Nephron (organoid): ENCODE measurements around the gene CHRNA7.
A peak's percentile ranks its signal among the peaks of the same experiment; 100 is the strongest.

Experiments used
- H3K27ac Mint-ChIP-seq, 3 experiments: 2 replicates each; pipeline ENCODE4 v1.8.0; 2020; ENCODE audit warnings: mixed read lengths in 3 of 3, mild to moderate bottlenecking in 2 of 3, moderate library complexity in 1 of 3
- H3K27me3 Mint-ChIP-seq: 2 replicates; pipeline ENCODE4 v1.8.0; 2021; ENCODE audit warnings: low read depth, mild to moderate bottlenecking, moderate library complexity, mixed read lengths
- H3K36me3 Mint-ChIP-seq: 2 replicates; pipeline ENCODE4 v1.8.0; 2020; ENCODE audit warnings: low read depth, mixed read lengths
- H3K4me1 Mint-ChIP-seq: 2 replicates; pipeline ENCODE4 v1.8.0; 2020; ENCODE audit warnings: mixed read lengths
- H3K4me3 Mint-ChIP-seq, 3 experiments: 2 replicates each; pipeline ENCODE4 v1.8.0; 2020; ENCODE audit warnings: mild to moderate bottlenecking in 3 of 3, mixed read lengths in 3 of 3, moderate library complexity in 2 of 3
- H3K9me3 Mint-ChIP-seq: 2 replicates; pipeline ENCODE4 v1.8.0; 2020; ENCODE audit warnings: mixed read lengths
- TF ChIP-seq, protein P1 (sequence below), 3 experiments: fragments of 200-600 bp; sonication (generic); IDR thresholded peaks; one replicate each; pipeline ENCODE4 v1.5.0; 2021; ENCODE audit warnings: antibody characterized with exemption in 3 of 3; ENCODE audit not compliant: unreplicated experiment in 3 of 3

CHRNA7 gene

DNA sequence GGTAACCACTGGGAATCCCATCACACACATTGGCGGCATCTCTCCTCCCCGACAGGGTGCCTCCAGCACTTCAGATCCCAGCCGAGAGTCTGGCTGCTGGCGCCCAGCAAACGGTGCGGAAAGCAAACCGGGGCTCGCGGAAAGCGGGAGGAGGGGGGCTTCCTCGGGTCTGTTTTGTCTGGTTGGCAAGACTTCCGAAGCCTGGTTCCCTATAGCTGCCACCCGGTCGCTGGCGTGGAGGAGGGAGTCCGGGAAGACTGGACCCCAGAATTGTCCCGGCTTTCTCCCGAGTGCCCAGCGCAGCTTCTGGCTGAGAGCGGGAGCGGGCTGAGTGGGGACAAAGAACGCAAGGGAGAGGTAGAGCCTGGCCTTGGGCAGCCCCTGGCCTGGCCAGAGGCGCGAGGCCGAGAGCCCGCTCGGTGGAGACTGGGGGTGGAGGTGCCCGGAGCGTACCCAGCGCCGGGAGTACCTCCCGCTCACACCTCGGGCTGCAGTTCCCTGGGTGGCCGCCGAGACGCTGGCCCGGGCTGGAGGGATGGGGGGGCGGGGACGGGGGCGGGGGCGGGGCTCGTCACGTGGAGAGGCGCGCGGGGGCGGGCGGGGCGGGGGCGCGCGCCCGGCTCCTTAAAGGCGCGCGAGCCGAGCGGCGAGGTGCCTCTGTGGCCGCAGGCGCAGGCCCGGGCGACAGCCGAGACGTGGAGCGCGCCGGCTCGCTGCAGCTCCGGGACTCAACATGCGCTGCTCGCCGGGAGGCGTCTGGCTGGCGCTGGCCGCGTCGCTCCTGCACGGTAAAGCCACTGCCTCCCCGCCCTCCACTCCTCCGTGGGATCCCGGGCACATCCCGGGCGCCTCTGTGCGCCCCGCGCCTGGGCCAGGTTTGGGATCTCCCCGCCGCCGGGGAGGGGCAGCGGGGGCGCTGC, at the start of gene CHRNA7:
TSS of gene CHRNA7 (plus strand) at position 654 of the 920 bp plus-strand sequence. CDS start at position 734, 80 bp downstream.
- Mint-ChIP-seq H3K27me3 (peaks cover 31% of the 10 kb centered on the region), H3K36me3 (no peaks in the 10 kb centered on the region), H3K4me3 (peak within 1 kb of the TSS; percentile 85 to 89 (median 87)), H3K4me1 (peaks cover 28% of the 10 kb centered on the region), H3K27ac (peak within 1 kb of the TSS; percentile 48 to 58 (median 50)), H3K9me3 (no peaks in the 10 kb centered on the region)
- TF ChIP-seq, protein P1, sequence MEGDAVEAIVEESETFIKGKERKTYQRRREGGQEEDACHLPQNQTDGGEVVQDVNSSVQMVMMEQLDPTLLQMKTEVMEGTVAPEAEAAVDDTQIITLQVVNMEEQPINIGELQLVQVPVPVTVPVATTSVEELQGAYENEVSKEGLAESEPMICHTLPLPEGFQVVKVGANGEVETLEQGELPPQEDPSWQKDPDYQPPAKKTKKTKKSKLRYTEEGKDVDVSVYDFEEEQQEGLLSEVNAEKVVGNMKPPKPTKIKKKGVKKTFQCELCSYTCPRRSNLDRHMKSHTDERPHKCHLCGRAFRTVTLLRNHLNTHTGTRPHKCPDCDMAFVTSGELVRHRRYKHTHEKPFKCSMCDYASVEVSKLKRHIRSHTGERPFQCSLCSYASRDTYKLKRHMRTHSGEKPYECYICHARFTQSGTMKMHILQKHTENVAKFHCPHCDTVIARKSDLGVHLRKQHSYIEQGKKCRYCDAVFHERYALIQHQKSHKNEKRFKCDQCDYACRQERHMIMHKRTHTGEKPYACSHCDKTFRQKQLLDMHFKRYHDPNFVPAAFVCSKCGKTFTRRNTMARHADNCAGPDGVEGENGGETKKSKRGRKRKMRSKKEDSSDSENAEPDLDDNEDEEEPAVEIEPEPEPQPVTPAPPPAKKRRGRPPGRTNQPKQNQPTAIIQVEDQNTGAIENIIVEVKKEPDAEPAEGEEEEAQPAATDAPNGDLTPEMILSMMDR (IDR thresholded peaks at IDR 0.05; ENCODE audit: unreplicated experiment in 3 of 3): peak; percentile 29 to 54 (median 47)

DNA sequence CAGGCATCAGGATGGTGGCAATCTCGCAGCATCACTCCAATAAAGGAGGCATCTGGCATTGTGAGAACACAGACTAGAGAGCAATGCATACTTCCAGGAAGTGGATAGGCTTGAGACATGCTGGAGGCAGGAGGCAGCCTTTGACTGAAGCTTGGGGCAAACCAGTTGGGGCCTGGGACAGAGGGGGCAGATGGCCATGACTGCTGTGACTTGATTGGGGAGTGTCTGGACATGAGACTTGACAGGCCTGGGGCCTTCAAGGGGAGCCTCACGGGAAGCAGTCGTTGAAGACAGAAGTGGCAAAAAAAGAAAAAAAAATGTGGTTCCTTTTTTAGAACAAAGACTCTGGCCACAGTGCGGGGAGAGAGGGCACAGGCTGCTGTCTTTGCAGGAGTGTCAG, 44.7 kb upstream of the CHRNA7 start:
- H3K36me3 Mint-ChIP-seq: no peaks in the 10 kb centered on the region

DNA sequence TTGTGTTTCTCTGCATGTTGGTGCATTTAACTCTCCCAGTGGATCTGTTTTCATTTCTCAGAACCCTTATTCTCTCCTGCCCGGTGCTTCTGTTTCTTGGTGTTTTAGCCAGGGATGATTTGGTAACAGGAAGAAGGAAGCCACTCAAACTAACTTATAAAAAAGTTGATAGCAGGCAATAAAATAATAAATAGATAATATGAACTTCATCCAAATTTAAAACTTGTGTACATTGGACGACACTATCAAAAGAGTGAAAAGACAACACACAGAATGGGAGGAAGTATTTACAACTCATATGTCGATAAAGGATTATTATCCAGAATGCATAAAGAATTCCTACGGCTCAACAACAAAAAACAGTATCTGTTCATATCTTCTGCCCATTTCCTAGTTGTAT, 37.3 kb upstream of the CHRNA7 start:
- H3K27me3 Mint-ChIP-seq: no peaks in the 10 kb centered on the region
- no peak overlapping the region for H3K4me3 Mint-ChIP-seq
- H3K27ac Mint-ChIP-seq: no peak overlapping the region
- no peaks in the 10 kb centered on the region for H3K36me3 Mint-ChIP-seq
- H3K4me1 Mint-ChIP-seq: no peaks in the 10 kb centered on the region
- peaks cover 3% of the 10 kb centered on the region for H3K9me3 Mint-ChIP-seq
- TF ChIP-seq, protein P1 (IDR thresholded peaks at IDR 0.05; ENCODE audit: unreplicated experiment in 3 of 3): no peak

More for the DNA sequence above, 44.7 kb upstream of the CHRNA7 start:
- Mint-ChIP-seq H3K4me1 (no peaks in the 10 kb centered on the region), H3K27ac (no peak overlapping the region), H3K27me3 (no peaks in the 10 kb centered on the region), H3K4me3 (no peak overlapping the region), H3K9me3 (no peaks in the 10 kb centered on the region)
- TF ChIP-seq, protein P1 (IDR thresholded peaks at IDR 0.05; ENCODE audit: unreplicated experiment in 3 of 3): no peak

DNA sequence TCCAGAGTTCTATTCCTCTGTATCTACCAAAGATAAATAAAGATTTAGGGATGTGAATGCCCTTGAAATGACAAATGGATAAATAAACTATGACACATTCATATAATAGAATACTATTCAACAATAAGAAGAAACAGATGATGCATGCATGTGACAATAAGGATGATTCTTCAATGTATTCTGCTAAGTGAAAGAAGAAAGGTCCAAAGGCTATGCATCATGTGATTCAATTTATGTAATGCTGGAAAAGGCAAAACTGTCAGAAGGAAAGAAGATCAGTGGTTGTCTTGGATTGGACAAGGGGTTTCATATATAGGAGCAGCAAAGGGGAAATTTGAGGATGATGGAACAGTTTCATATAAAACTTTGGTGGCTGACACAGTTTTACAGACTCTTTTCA, 32.6 kb upstream of the CHRNA7 start:
- Mint-ChIP-seq H3K27me3 (no peaks in the 10 kb centered on the region), H3K36me3 (no peaks in the 10 kb centered on the region), H3K4me1 (no peaks in the 10 kb centered on the region), H3K27ac (no peak overlapping the region), H3K4me3 (no peak overlapping the region), H3K9me3 (peaks cover 3% of the 10 kb centered on the region)
- TF ChIP-seq, protein P1 (IDR thresholded peaks at IDR 0.05; ENCODE audit: unreplicated experiment in 3 of 3): no peak

DNA sequence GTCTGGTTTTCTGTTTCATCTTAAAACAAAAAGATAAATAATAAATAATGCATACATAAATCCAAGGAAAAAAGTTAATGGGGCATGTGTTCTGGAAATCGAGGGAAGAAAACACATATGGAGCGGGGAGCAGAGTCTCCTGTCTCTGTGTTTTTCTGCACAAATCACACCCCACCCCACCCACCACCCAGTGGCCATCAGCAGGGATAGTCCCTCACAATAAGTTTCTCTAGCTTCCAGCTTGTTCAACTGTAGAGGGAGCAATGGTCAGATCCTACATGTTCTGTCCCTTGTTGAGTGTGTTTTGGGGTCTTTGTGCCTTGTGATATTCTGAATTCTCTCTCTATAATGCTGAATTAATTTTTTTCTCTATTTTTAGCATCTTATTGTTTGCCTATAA, 26.8 kb upstream of the CHRNA7 start:
- Mint-ChIP-seq H3K27ac (no peak overlapping the region), H3K4me1 (no peaks in the 10 kb centered on the region), H3K4me3 (no peak overlapping the region), H3K36me3 (no peaks in the 10 kb centered on the region), H3K27me3 (no peaks in the 10 kb centered on the region), H3K9me3 (no peaks in the 10 kb centered on the region)
- TF ChIP-seq, protein P1 (IDR thresholded peaks at IDR 0.05; ENCODE audit: unreplicated experiment in 3 of 3): no peak
